Trophoblast cell (in vitro differentiated cells and primary cell): ENCODE measurements around the gene EGR1.

Experiments
- DNase-seq, 2 donors: peaks; one replicate each; pipeline ENCODE4 v3.0.0-alpha.2; 2016
- H2AFZ ChIP-seq: 2 replicates; pipeline ENCODE4 v1.6.1; 2013; ENCODE audit warnings: low read length, moderate library complexity, mild to moderate bottlenecking; ENCODE audit not compliant: insufficient read depth, poor library complexity
- H2AK5ac ChIP-seq: 2 replicates; pipeline ENCODE4 v1.6.1; 2013; ENCODE audit warnings: mild to moderate bottlenecking, low read length
- H2BK120ac ChIP-seq: 2 replicates; pipeline ENCODE4 v1.6.1; 2013; ENCODE audit warnings: low read length, mild to moderate bottlenecking, moderate library complexity; ENCODE audit not compliant: insufficient read depth, poor library complexity
- H2BK12ac ChIP-seq: 2 replicates; pipeline ENCODE4 v1.6.1; 2013; ENCODE audit warnings: mild to moderate bottlenecking, low read length, moderate library complexity
- H2BK5ac ChIP-seq: 2 replicates; pipeline ENCODE4 v1.6.1; 2013; ENCODE audit warnings: low read length, low read depth, moderate library complexity, mild to moderate bottlenecking; ENCODE audit not compliant: poor library complexity
- H3K14ac ChIP-seq: 2 replicates; pipeline ENCODE4 v1.6.1; 2013; ENCODE audit warnings: mild to moderate bottlenecking, low read length
- H3K18ac ChIP-seq: 2 replicates; pipeline ENCODE4 v1.6.1; 2013; ENCODE audit warnings: mild to moderate bottlenecking, low read length
- H3K23ac ChIP-seq: 2 replicates; pipeline ENCODE4 v1.6.1; 2013; ENCODE audit warnings: low read length
- H3K27ac ChIP-seq: 2 replicates; pipeline ENCODE4 v1.5.1; 2013; ENCODE audit warnings: low read depth, mild to moderate bottlenecking, inconsistent platforms, low read length, moderate library complexity
- H3K27me3 ChIP-seq: 2 replicates; pipeline ENCODE4 v1.6.1; 2013; ENCODE audit warnings: inconsistent platforms, mild to moderate bottlenecking, low read length, moderate library complexity; ENCODE audit not compliant: insufficient read depth
- H3K36me3 ChIP-seq, 2 experiments: 1 replicate in 1 of 2; 2 replicates in 1 of 2; pipeline ENCODE4 v1.6.1; 2013; ENCODE audit warnings: low read length in 2 of 2, mild to moderate bottlenecking in 2 of 2, moderate library complexity in 1 of 2; ENCODE audit not compliant: insufficient read depth in 2 of 2, control insufficient read depth in 1 of 2
- H3K4ac ChIP-seq: 2 replicates; pipeline ENCODE4 v1.6.1; 2013; ENCODE audit warnings: low read depth, mild to moderate bottlenecking, low read length, moderate library complexity
- H3K4me1 ChIP-seq, 2 experiments: 1 replicate in 1 of 2; 2 replicates in 1 of 2; pipeline ENCODE4 v1.6.1; 2013; ENCODE audit warnings: low read length in 2 of 2, mild to moderate bottlenecking in 2 of 2, moderate library complexity in 1 of 2; ENCODE audit not compliant: insufficient read depth in 2 of 2, control insufficient read depth in 1 of 2
- H3K4me2 ChIP-seq: 2 replicates; pipeline ENCODE4 v1.6.1; 2013; ENCODE audit warnings: inconsistent platforms, mild to moderate bottlenecking, low read length, moderate library complexity
- H3K4me3 ChIP-seq: 2 replicates; pipeline ENCODE4 v1.5.1; 2013; ENCODE audit warnings: mild to moderate bottlenecking, low read depth, low read length, inconsistent platforms
- H3K79me1 ChIP-seq: one replicate; pipeline ENCODE4 v1.6.1; 2013; ENCODE audit warnings: low read length
- H3K79me2 ChIP-seq: 2 replicates; pipeline ENCODE4 v1.6.1; 2013; ENCODE audit warnings: low read length, mild to moderate bottlenecking; ENCODE audit not compliant: control insufficient read depth, insufficient read depth, poor library complexity
- H3K9ac ChIP-seq: 2 replicates; pipeline ENCODE4 v1.6.1; 2013; ENCODE audit warnings: mild to moderate bottlenecking, low read length
- H3K9me3 ChIP-seq: 2 replicates; pipeline ENCODE4 v1.6.1; 2013; ENCODE audit warnings: low read depth, mild to moderate bottlenecking, control low read depth, inconsistent platforms, low read length; ENCODE audit not compliant: insufficient read depth
- H4K12ac ChIP-seq: 2 replicates; pipeline ENCODE4 v1.6.1; 2013; ENCODE audit warnings: low read depth, mild to moderate bottlenecking, low read length, moderate library complexity
- H4K8ac ChIP-seq: 2 replicates; pipeline ENCODE4 v1.6.1; 2013; ENCODE audit warnings: low read depth, mild to moderate bottlenecking, low read length, moderate library complexity
- H4K91ac ChIP-seq: one replicate; pipeline ENCODE4 v1.6.1; 2013; ENCODE audit warnings: low read depth, mild to moderate bottlenecking, low read length, moderate library complexity
- WGBS: extraction: QIAGEN DNeasy Blood & Tissue Kit; methylation state at CpG from one replicate; pipeline ENCODE4 v1.1.7; 2013; ENCODE audit warnings: missing lambda C conversion rate; ENCODE audit not compliant: insufficient read length, insufficient coverage; ENCODE audit errors: extremely low coverage; 5-methylcytosine and 5-hydroxymethylcytosine counted together

Gene EGR1

DNA sequence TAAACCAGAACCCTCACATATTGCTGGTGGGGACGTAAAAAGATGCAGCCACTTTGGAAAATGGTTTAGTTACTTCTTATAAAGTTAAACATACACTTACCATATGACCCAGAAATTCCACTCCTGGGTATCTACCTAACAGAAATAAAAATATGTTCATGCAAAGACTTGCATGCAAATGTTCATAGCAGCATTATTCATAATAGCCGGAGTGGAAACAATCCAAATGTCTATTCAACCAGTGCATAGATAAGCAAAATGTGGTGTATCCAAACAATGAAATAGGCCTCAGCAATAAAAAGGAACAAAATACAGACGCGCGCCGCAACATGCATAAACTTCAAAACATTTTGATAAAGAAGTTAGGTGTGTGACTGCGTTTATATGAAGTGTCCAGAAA lies 11.6 kb downstream of the EGR1 start:
- no peak overlapping the region for H3K4me3 ChIP-seq
- no peak overlapping the region for H4K8ac ChIP-seq
- H3K9ac ChIP-seq, result no peak overlapping the region
- no peak overlapping the region for H2BK5ac ChIP-seq
- H3K23ac ChIP-seq, result no peak overlapping the region
- H2AK5ac ChIP-seq, result no peak overlapping the region
- no peaks in the 10 kb centered on the region for H3K27me3 ChIP-seq
- no peak overlapping the region for H3K4ac ChIP-seq
- no peak overlapping the region for H3K4me2 ChIP-seq
- H4K12ac ChIP-seq, result no peak overlapping the region
- H2AFZ ChIP-seq, result no peak overlapping the region
- no peak overlapping the region for H2BK12ac ChIP-seq
- no peaks in the 10 kb centered on the region for H3K4me1 ChIP-seq
- no peaks in the 10 kb centered on the region for H3K9me3 ChIP-seq
- no CpG with 5 or more reads among the region's 7 CpGs for WGBS
- H3K18ac ChIP-seq, result no peak overlapping the region
- H3K36me3 ChIP-seq, result no peaks in the 10 kb centered on the region
- no peaks in the 10 kb centered on the region for H3K79me1 ChIP-seq
- no peak overlapping the region for H3K14ac ChIP-seq
- DNase-seq, result no peak
- no peaks in the 10 kb centered on the region for H3K79me2 ChIP-seq
- H3K27ac ChIP-seq, result no peak overlapping the region
- no peak overlapping the region for H2BK120ac ChIP-seq
- H4K91ac ChIP-seq, result no peak overlapping the region

DNA sequence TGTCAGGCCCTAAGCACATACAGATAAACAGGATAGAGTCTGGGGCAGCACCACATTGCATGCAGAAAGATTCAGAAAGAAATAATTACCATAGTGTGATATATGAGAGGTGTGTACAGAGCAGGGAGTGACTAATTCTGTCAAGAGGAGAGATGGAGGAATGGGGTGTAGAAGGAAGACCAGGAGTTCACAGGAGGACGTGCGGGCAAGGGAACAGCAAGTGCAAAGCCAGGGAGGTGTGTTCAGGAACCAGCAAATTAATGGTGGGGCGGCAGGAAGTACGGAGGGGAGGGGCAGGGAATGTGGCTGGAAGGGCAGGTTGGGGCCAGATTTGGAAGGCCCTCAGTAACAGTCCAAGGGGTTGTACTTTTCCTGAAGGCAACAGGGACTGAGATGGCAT lies 17.4 kb downstream of the EGR1 start:
- H2AFZ ChIP-seq, result no peak overlapping the region
- H3K27ac ChIP-seq, result no peak overlapping the region
- H3K79me2 ChIP-seq, result no peaks in the 10 kb centered on the region
- no peak overlapping the region for H4K91ac ChIP-seq
- H3K14ac ChIP-seq, result no peak overlapping the region
- H3K27me3 ChIP-seq, result no peaks in the 10 kb centered on the region
- H3K23ac ChIP-seq, result no peak overlapping the region
- no CpG with 5 or more reads among the region's 4 CpGs for WGBS
- no peak overlapping the region for H2BK120ac ChIP-seq
- no peak overlapping the region for H3K4ac ChIP-seq
- no peak overlapping the region for H3K9ac ChIP-seq
- H3K4me2 ChIP-seq, result no peak overlapping the region
- no peaks in the 10 kb centered on the region for H3K36me3 ChIP-seq
- H3K4me1 ChIP-seq, result no peaks in the 10 kb centered on the region
- H2BK5ac ChIP-seq, result no peak overlapping the region
- no peak overlapping the region for H3K18ac ChIP-seq
- H2AK5ac ChIP-seq, result no peak overlapping the region
- H2BK12ac ChIP-seq, result no peak overlapping the region
- H3K4me3 ChIP-seq, result no peak overlapping the region
- H4K12ac ChIP-seq, result no peak overlapping the region
- no peaks in the 10 kb centered on the region for H3K79me1 ChIP-seq
- H4K8ac ChIP-seq, result no peak overlapping the region
- no peaks in the 10 kb centered on the region for H3K9me3 ChIP-seq
- no peak for DNase-seq

DNA sequence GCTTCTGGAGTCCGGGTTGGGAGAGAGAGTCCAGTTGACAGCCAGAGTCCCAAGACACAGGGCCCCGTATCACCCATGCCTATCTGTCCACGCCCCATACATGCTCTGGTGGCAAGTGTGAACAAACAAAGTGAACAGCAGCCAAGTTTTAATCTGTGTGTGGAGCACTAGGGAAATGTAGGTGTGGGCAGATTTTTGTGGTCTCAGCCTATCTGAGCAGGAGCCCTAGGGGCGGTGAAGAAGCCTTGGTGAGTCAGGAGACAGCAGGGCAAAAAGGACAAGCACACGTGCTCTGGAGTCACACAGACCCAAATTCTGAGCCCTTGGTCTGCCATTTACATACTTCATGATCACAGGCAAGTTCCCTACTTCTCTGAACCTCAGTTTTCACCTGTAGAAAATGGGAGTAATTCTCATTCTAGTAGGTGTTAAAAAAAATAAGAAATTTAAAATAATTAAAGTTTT lies 23.2 kb downstream of the EGR1 start:
- peaks cover 2% of the 10 kb centered on the region for H3K79me1 ChIP-seq

DNA sequence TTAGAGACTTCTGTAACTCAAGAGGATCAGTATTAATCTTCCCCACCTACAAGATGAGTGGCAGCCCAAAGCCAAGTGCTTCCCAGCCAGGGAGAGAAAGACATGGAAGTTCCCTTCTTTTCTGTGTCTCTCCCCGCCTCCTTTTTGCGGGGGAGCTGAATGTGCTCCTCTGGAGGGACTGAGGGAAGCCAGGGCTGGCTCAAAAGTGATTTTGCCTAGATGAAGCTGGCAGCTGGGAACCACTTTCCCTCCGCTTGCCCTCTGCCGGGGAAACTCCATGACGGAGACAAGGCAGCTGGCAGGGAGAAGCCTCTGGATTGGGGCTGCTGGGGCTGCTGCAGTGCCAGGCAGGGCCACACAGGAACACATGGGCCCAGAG lies 24.4 kb downstream of the EGR1 start:
- H3K79me1 ChIP-seq, result peaks cover 2% of the 10 kb centered on the region
- DNase-seq, result no peak
- peaks cover 14 to 21% of the 10 kb centered on the region in 2 experiments for H3K4me1 ChIP-seq
- H3K4ac ChIP-seq, result no peak overlapping the region
- H3K36me3 ChIP-seq, result no peaks in the 10 kb centered on the region
- H2AK5ac ChIP-seq, result no peak overlapping the region
- no peak overlapping the region for H3K4me3 ChIP-seq
- H3K14ac ChIP-seq, result no peak overlapping the region
- H4K91ac ChIP-seq, result no peak overlapping the region
- H3K23ac ChIP-seq, result no peak overlapping the region
- H3K27ac ChIP-seq, result no peak overlapping the region
- H2BK5ac ChIP-seq, result no peak overlapping the region
- no peak overlapping the region for H3K4me2 ChIP-seq
- H3K27me3 ChIP-seq, result peaks cover 3% of the 10 kb centered on the region
- no peak overlapping the region for H2BK12ac ChIP-seq
- H3K79me2 ChIP-seq, result no peaks in the 10 kb centered on the region
- H3K9ac ChIP-seq, result no peak overlapping the region
- no peak overlapping the region for H4K8ac ChIP-seq
- H3K9me3 ChIP-seq, result no peaks in the 10 kb centered on the region
- no peak overlapping the region for H2BK120ac ChIP-seq
- H4K12ac ChIP-seq, result no peak overlapping the region
- H2AFZ ChIP-seq, result no peak overlapping the region
- WGBS, result no CpG with 5 or more reads among the region's 5 CpGs
- no peak overlapping the region for H3K18ac ChIP-seq

More for the DNA sequence above, 23.2 kb downstream of the EGR1 start:
- no peak overlapping the region for H2BK120ac ChIP-seq
- no peak overlapping the region for H4K91ac ChIP-seq
- no peak overlapping the region for H4K8ac ChIP-seq
- DNase-seq, result peak; percentile 54 to 65
- H2BK12ac ChIP-seq, result no peak overlapping the region
- peaks cover 14 to 21% of the 10 kb centered on the region in 2 experiments for H3K4me1 ChIP-seq
- no peak overlapping the region for H2BK5ac ChIP-seq
- H3K9me3 ChIP-seq, result no peaks in the 10 kb centered on the region
- H3K4me3 ChIP-seq, result no peak overlapping the region
- no peak overlapping the region for H3K4me2 ChIP-seq
- no CpG with 5 or more reads among the region's 5 CpGs for WGBS
- no peak overlapping the region for H3K9ac ChIP-seq
- H3K18ac ChIP-seq, result no peak overlapping the region
- H3K79me2 ChIP-seq, result no peaks in the 10 kb centered on the region
- H4K12ac ChIP-seq, result no peak overlapping the region
- H2AK5ac ChIP-seq, result no peak overlapping the region
- no peak overlapping the region for H3K23ac ChIP-seq
- no peaks in the 10 kb centered on the region for H3K36me3 ChIP-seq
- H2AFZ ChIP-seq, result no peak overlapping the region
- peaks cover 3% of the 10 kb centered on the region for H3K27me3 ChIP-seq
- no peak overlapping the region for H3K4ac ChIP-seq
- no peak overlapping the region for H3K14ac ChIP-seq
- no peak overlapping the region for H3K27ac ChIP-seq
